H9 (cell line): ENCODE results near the gene CTNNA3. TPM values are rescaled to one million over a fixed set of nuclear protein-coding genes. Genes with fewer than 3 reads are reported as not detected.

Experiments
- DNase-seq: peaks from one replicate; pipeline ENCODE4 v3.0.0-alpha.2; 2017
- H2AFZ ChIP-seq: one replicate; pipeline ENCODE4 v1.6.1; 2013; ENCODE audit warnings: mild to moderate bottlenecking, low read length, control low read depth, moderate library complexity
- H2AK5ac ChIP-seq: 2 replicates; pipeline ENCODE4 v1.6.1; 2013; ENCODE audit warnings: low read length, control low read depth, mixed read lengths; ENCODE audit not compliant: insufficient read length
- H2BK120ac ChIP-seq: one replicate; pipeline ENCODE4 v1.6.1; 2013; ENCODE audit warnings: low read depth, mild to moderate bottlenecking, low read length, control low read depth, inconsistent platforms; ENCODE audit not compliant: poor library complexity, severe bottlenecking
- H2BK12ac ChIP-seq: 2 replicates; pipeline ENCODE4 v1.6.1; 2013; ENCODE audit warnings: low read length, control low read depth, mixed read lengths, low read depth; ENCODE audit not compliant: insufficient read length
- H2BK15ac ChIP-seq: 2 replicates; pipeline ENCODE4 v1.6.1; 2013; ENCODE audit warnings: low read depth, low read length, control low read depth
- H2BK20ac ChIP-seq: one replicate; pipeline ENCODE4 v1.6.1; 2013; ENCODE audit warnings: low read depth, mild to moderate bottlenecking, low read length, control low read depth, inconsistent platforms; ENCODE audit not compliant: poor library complexity, severe bottlenecking
- H2BK5ac ChIP-seq: 2 replicates; pipeline ENCODE4 v1.6.1; 2013; ENCODE audit warnings: low read length, control low read depth, mixed read lengths; ENCODE audit not compliant: insufficient read length
- H3K14ac ChIP-seq: 2 replicates; pipeline ENCODE4 v1.6.1; 2013; ENCODE audit warnings: low read length, control low read depth; ENCODE audit not compliant: insufficient read depth
- H3K18ac ChIP-seq: 2 replicates; pipeline ENCODE4 v1.6.1; 2013; ENCODE audit warnings: low read depth, mild to moderate bottlenecking, mixed read lengths, low read length, control low read depth; ENCODE audit not compliant: insufficient read length
- H3K23ac ChIP-seq: 2 replicates; pipeline ENCODE4 v1.6.1; 2013; ENCODE audit warnings: low read length, control low read depth, mixed read lengths, low read depth; ENCODE audit not compliant: insufficient read length
- H3K23me2 ChIP-seq: 2 replicates; pipeline ENCODE4 v1.6.1; 2013; ENCODE audit warnings: low read depth, mild to moderate bottlenecking, mixed read lengths, low read length, control low read depth; ENCODE audit not compliant: insufficient read length, poor library complexity, severe bottlenecking
- H3K27ac ChIP-seq: 2 replicates; pipeline ENCODE4 v1.5.1; 2013; ENCODE audit warnings: low read length, control low read depth, mixed read lengths, low read depth; ENCODE audit not compliant: insufficient read length
- H3K27me3 ChIP-seq: 2 replicates; pipeline ENCODE4 v1.6.1; 2013; ENCODE audit warnings: low read length, control low read depth, inconsistent platforms; ENCODE audit not compliant: insufficient read depth
- H3K4ac ChIP-seq: 2 replicates; pipeline ENCODE4 v1.6.1; 2013; ENCODE audit warnings: low read depth, mild to moderate bottlenecking, control low read depth, inconsistent platforms, low read length, moderate library complexity
- H3K4me1 ChIP-seq: 2 replicates; pipeline ENCODE4 v1.6.1; 2013; ENCODE audit warnings: low read length, control low read depth, inconsistent platforms; ENCODE audit not compliant: insufficient read depth
- H3K4me2 ChIP-seq: 2 replicates; pipeline ENCODE4 v1.6.1; 2013; ENCODE audit warnings: low read length, control low read depth, mixed read lengths; ENCODE audit not compliant: insufficient read length, insufficient read depth
- H3K56ac ChIP-seq: 2 replicates; pipeline ENCODE4 v1.6.1; 2013; ENCODE audit warnings: low read depth, mild to moderate bottlenecking, mixed read lengths, low read length, control low read depth; ENCODE audit not compliant: insufficient read length
- H3K79me1 ChIP-seq: 2 replicates; pipeline ENCODE4 v1.6.1; 2013; ENCODE audit warnings: low read depth, mild to moderate bottlenecking, moderate library complexity, low read length, control low read depth, inconsistent platforms; ENCODE audit not compliant: insufficient read depth, poor library complexity, severe bottlenecking
- H3K79me2 ChIP-seq: 2 replicates; pipeline ENCODE4 v1.6.1; 2013; ENCODE audit warnings: low read length, control low read depth, inconsistent platforms; ENCODE audit not compliant: insufficient read depth
- H3K9ac ChIP-seq: 2 replicates; pipeline ENCODE4 v1.6.1; 2013; ENCODE audit warnings: low read length, control low read depth, mixed read lengths; ENCODE audit not compliant: insufficient read length; ENCODE audit errors: extremely low read depth
- H3K9me3 ChIP-seq: one replicate; pipeline ENCODE4 v1.6.1; 2013; ENCODE audit warnings: low read depth, low read length, inconsistent platforms; ENCODE audit not compliant: control insufficient read depth
- H3T11ph ChIP-seq: one replicate; pipeline ENCODE4 v1.6.1; 2013; ENCODE audit warnings: mild to moderate bottlenecking, low read length, control low read depth, inconsistent platforms
- H4K20me1 ChIP-seq: one replicate; pipeline ENCODE4 v1.6.1; 2013; ENCODE audit not compliant: control insufficient read depth, insufficient read length, insufficient read depth
- H4K5ac ChIP-seq: 2 replicates; pipeline ENCODE4 v1.6.1; 2013; ENCODE audit warnings: low read depth, mild to moderate bottlenecking, mixed read lengths, low read length, control low read depth; ENCODE audit not compliant: insufficient read length
- H4K8ac ChIP-seq: replicated peaks from 2 replicates; pipeline ENCODE4 v1.6.1; 2013; ENCODE audit warnings: low read length, control low read depth, mixed read lengths, low read depth; ENCODE audit not compliant: insufficient read length
- H4K91ac ChIP-seq: 2 replicates; pipeline ENCODE4 v1.6.1; 2013; ENCODE audit warnings: low read depth, mild to moderate bottlenecking, moderate library complexity, mixed read lengths, low read length, control low read depth; ENCODE audit not compliant: insufficient read length
- H3K27ac Mint-ChIP-seq, 3 experiments: 2 replicates in 2 of 3; 3 replicates in 1 of 3; pipeline ENCODE4 v1.8.0; 2020 to 2021; ENCODE audit warnings: mixed read lengths in 3 of 3, mild to moderate bottlenecking in 1 of 3, moderate library complexity in 1 of 3
- H3K27me3 Mint-ChIP-seq: 2 replicates; pipeline ENCODE4 v1.8.0; 2021; ENCODE audit warnings: low read depth, mild to moderate bottlenecking, moderate library complexity, mixed read lengths
- H3K36me3 Mint-ChIP-seq, 3 experiments: 2 replicates in 2 of 3; 3 replicates in 1 of 3; pipeline ENCODE4 v1.8.0; 2020 to 2021; ENCODE audit warnings: low read depth in 3 of 3, mixed read lengths in 3 of 3; ENCODE audit not compliant: insufficient read depth in 1 of 3
- H3K4me1 Mint-ChIP-seq, 2 experiments: 2 replicates each; pipeline ENCODE4 v1.8.0; 2020; ENCODE audit warnings: mixed read lengths in 2 of 2
- H3K4me3 Mint-ChIP-seq, 2 experiments: 2 replicates in 1 of 2; 3 replicates in 1 of 2; pipeline ENCODE4 v1.8.0; 2020 to 2021; ENCODE audit warnings: mild to moderate bottlenecking in 2 of 2, mixed read lengths in 2 of 2, moderate library complexity in 1 of 2
- H3K9me3 Mint-ChIP-seq, 2 experiments: 2 replicates in 1 of 2; 3 replicates in 1 of 2; pipeline ENCODE4 v1.8.0; 2020; ENCODE audit warnings: mild to moderate bottlenecking in 2 of 2, mixed read lengths in 2 of 2, moderate library complexity in 1 of 2
- CTCF ChIP-seq: fragments of 200-600 bp; sonication (generic); conservative IDR thresholded peaks from 3 replicates; pipeline ENCODE4 v1.8.0; 2021; ENCODE audit warnings: antibody characterized with exemption, mild to moderate bottlenecking
- WGBS: extraction: QIAGEN DNeasy Blood & Tissue Kit; methylation state at CpG from one replicate; pipeline ENCODE4 v1.1.7; 2013; ENCODE audit warnings: missing lambda C conversion rate, low lambda C conversion rate, mixed read lengths; ENCODE audit not compliant: insufficient read length; ENCODE audit errors: extremely low coverage; 5-methylcytosine and 5-hydroxymethylcytosine counted together
- total RNA-seq: library from RNA; stranded (reverse); gene quantifications from 2 replicates; pipeline ENCODE4 v1.2.1, GENCODE V29; 2021

CTNNA3 gene
- total RNA-seq, 1 experiment from 2014 or later, result 3.3 TPM

- Mint-ChIP-seq H3K27ac (0 out of 7 replicates have a peak overlapping the region, but pooled peaks of 1 of the 3 experiments have one; percentile 11), H3K4me3 (no peak overlapping the region), H3K36me3 (no peaks in the 10 kb centered on the region; a peak in 1 of 7 replicates), H3K4me1 (peaks cover 0 to 6% of the 10 kb centered on the region in 2 experiments; a peak in 2 of 4 replicates), H3K9me3 (no peaks in the 10 kb centered on the region), H3K27me3 (no peaks in the 10 kb centered on the region)
- Histone ChIP-seq H2BK20ac (no peak overlapping the region), H4K91ac (no peak overlapping the region), H4K8ac (no peak overlapping the region), H3K4me1 (no peaks in the 10 kb centered on the region), H2BK120ac (no peak overlapping the region), H2AFZ (no peak overlapping the region), H3K27ac (no peak overlapping the region), H3K27me3 (no peaks in the 10 kb centered on the region), H3K4me2 (no peak overlapping the region), H4K5ac (no peak overlapping the region), H3K18ac (no peak overlapping the region), H2BK5ac (no peak overlapping the region), H3K9ac (no peak overlapping the region), H2BK15ac (no peak overlapping the region), H3K79me2 (no peaks in the 10 kb centered on the region), H2AK5ac (no peak overlapping the region), H3K79me1 (no peaks in the 10 kb centered on the region), H3K14ac (no peak overlapping the region), H3K9me3 (no peaks in the 10 kb centered on the region), H2BK12ac (no peak overlapping the region), H3K56ac (no peak overlapping the region), H4K20me1 (no peaks in the 10 kb centered on the region), H3K4ac (no peak overlapping the region), H3T11ph (no peak overlapping the region), H3K23ac (no peak overlapping the region), H3K23me2 (no peaks in the 10 kb centered on the region)
- no CpG with 5 or more reads among the region's 5 CpGs for WGBS
- DNase-seq, result no peak
- TF ChIP-seq CTCF, result no peak
Observed at GRCh38 chr10:66218981-66219587, 1476.9 kb downstream of the CTNNA3 start.
